ENCODE results near the gene SUMO1. TPM values are rescaled to one million over a fixed set of nuclear protein-coding genes. Genes with fewer than 3 reads are reported as not detected.
A peak's percentile ranks its signal among the peaks of the same experiment; 100 is the strongest.
"Not testable (repeated sequence)": the region's sequence is repeated elsewhere in the genome, so short reads cannot be mapped to it uniquely, and the experiment has no call there.

Gene SUMO1
- total RNA-seq, 1 donor from 2014 or later = 131 TPM

DNA sequence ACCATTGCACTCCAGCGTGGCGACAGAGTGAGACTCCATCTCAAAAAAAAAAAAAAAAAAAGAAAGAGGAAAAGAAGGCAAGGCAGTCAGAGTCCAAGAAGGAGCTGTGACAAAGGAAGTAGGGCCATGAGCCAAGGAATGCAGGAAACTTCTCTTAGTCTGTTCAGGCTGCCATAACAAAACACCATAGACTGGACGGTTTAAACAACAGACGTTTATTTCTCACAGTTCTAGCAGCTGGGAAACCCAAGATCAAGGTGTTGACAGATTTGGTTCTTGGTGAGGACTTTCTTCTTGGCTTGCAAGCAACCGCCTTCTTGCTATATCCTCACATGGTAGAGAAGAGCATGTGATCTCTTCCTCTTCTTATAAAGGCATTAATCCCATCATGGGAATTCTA is 13.1 kb upstream of the SUMO1 start:
- H3K4me3 Mint-ChIP-seq (ENCODE audit: low read depth) = no peak overlapping the region
- H3K9me3 Mint-ChIP-seq (ENCODE audit: low read depth) = peaks cover 5% of the 10 kb centered on the region
- H3K27me3 Mint-ChIP-seq = no peaks in the 10 kb centered on the region
- H3K27ac Mint-ChIP-seq = no peak overlapping the region
- TF ChIP-seq, protein P1, sequence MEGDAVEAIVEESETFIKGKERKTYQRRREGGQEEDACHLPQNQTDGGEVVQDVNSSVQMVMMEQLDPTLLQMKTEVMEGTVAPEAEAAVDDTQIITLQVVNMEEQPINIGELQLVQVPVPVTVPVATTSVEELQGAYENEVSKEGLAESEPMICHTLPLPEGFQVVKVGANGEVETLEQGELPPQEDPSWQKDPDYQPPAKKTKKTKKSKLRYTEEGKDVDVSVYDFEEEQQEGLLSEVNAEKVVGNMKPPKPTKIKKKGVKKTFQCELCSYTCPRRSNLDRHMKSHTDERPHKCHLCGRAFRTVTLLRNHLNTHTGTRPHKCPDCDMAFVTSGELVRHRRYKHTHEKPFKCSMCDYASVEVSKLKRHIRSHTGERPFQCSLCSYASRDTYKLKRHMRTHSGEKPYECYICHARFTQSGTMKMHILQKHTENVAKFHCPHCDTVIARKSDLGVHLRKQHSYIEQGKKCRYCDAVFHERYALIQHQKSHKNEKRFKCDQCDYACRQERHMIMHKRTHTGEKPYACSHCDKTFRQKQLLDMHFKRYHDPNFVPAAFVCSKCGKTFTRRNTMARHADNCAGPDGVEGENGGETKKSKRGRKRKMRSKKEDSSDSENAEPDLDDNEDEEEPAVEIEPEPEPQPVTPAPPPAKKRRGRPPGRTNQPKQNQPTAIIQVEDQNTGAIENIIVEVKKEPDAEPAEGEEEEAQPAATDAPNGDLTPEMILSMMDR (IDR thresholded peaks at IDR 0.05; ENCODE audit: unreplicated experiment) = no peak
- H3K4me1 Mint-ChIP-seq (ENCODE audit: low read depth) = no peaks in the 10 kb centered on the region
- H3K36me3 Mint-ChIP-seq (ENCODE audit: insufficient read depth) = no peaks in the 10 kb centered on the region
- no peak for DNase-seq (ENCODE audit: low spot score, unreplicated experiment)

DNA sequence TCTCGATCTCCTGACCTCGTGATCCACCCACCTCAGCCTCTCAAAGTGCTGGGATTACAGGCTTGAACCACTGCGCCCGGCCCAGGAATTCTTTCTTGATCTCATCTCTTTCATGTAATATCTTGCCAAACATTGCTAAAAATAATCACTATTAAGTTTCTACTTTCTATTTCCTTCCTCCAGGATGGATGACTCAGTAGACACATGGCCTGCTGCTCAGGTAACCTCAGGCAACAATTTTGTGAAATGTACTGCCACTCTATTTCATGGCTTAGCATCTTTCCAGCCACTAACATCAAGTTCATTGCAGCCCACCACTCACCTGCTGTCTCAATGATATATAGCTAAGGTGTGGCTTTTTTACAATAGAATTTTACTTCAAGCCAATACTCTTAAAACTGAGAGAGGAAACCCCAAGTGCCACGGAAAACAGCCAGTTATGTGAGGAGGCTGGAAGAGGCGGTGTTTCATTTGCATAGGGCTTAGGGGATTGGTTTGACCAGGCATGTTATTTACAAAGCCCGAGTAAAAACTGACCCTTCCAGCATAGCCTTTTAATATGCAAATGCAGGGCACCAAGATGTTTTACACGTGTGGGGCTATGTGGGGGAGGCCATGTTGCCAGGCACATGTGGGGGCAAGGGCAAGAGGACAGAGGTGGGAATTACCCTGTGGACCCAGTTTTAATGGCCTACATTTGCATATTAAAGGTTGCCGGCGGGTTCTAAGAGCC is 11.3 kb upstream of the SUMO1 start:
- Mint-ChIP-seq H3K36me3 (ENCODE audit: insufficient read depth) (no peaks in the 10 kb centered on the region), H3K27ac (no peak overlapping the region)

DNA sequence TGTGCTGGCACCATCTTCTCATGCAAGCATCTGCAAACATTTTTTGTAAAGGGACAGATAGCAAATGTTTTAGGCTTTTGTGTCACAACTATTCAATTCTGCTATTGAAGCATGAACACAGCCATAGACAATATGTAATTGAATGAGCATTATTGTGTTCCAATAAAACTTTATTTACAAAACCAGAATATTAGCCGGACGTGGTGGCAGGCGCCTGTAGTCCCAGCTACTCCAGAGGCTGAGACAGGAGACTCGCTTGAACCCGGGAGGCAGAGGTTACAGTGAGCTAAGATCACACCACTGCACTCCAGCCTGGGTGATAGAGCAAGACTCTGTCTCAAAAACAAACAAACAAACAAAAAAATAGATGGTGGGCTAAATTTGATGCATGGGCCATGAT is 9.3 kb upstream of the SUMO1 start:
- H3K36me3 Mint-ChIP-seq (ENCODE audit: insufficient read depth); H3K4me1 Mint-ChIP-seq (ENCODE audit: low read depth); DNase-seq (ENCODE audit: low spot score, unreplicated experiment); H3K4me3 Mint-ChIP-seq (ENCODE audit: low read depth); H3K27ac Mint-ChIP-seq; H3K27me3 Mint-ChIP-seq; H3K9me3 Mint-ChIP-seq (ENCODE audit: low read depth): not testable (repeated sequence)

More for the DNA sequence above, 11.3 kb upstream of the SUMO1 start:
- Mint-ChIP-seq H3K4me1 (ENCODE audit: low read depth) (no peaks in the 10 kb centered on the region), H3K9me3 (ENCODE audit: low read depth) (peaks cover 5% of the 10 kb centered on the region), H3K27me3 (no peaks in the 10 kb centered on the region), H3K4me3 (ENCODE audit: low read depth) (peak overlapping the region; percentile 51)
- TF ChIP-seq, protein P1 (IDR thresholded peaks at IDR 0.05; ENCODE audit: unreplicated experiment) = no peak
- DNase-seq (ENCODE audit: low spot score, unreplicated experiment) = no peak

DNA sequence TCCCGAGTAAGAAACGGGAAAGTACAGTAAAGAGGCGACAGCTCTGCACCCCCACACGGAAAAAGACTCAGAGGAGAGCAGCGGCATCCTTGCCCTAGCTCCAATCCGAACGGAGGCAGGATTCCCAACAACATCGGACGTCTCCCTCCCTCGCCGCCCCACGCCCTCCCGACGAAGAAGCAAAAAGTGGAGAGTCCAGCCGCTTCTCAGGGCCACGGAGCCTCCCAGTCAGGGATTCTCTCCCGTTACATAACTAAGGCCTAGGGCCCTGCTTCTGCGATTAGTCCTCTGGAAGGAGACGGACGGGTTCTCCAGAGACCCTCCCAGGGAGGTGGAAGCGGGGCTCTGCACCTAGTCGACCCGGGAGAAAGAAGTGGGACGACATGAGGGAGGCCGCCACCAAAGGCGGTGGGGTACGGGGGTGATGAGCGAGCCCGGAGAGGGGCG is 587 bp downstream of the SUMO1 start:
- DNase-seq (ENCODE audit: low spot score, unreplicated experiment) = peak; percentile 11
- Mint-ChIP-seq H3K4me3 (ENCODE audit: low read depth) (peak overlapping the region; percentile 99), H3K4me1 (ENCODE audit: low read depth) (peaks cover 12% of the 10 kb centered on the region), H3K27ac (peak overlapping the region; percentile 97), H3K9me3 (ENCODE audit: low read depth) (no peaks in the 10 kb centered on the region), H3K27me3 (no peaks in the 10 kb centered on the region), H3K36me3 (ENCODE audit: insufficient read depth) (no peaks in the 10 kb centered on the region)
- TF ChIP-seq, protein P1 (IDR thresholded peaks at IDR 0.05; ENCODE audit: unreplicated experiment) = no peak

DNA sequence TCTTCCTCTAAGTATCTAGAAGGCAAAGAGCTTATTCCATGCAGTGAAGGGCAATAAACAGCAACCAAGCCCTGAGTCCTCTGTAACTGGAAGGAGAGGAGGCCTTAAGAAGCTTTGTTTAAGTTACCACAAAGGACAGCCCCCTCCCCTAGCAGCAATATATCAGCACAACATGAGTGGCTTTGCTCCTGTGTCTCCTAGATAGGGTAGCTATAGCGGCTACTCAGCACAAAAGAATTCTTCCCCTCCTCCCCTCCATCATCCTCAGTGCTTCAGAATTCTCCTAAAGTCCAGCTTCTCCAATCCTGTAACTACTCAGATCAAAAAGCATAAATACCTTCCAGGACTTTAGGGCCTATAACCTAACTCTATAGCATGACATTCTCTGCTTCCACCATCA is 16.5 kb downstream of the SUMO1 start:
- Mint-ChIP-seq H3K27ac (peak overlapping the region; percentile 2), H3K4me1 (ENCODE audit: low read depth) (peaks cover 4% of the 10 kb centered on the region), H3K36me3 (ENCODE audit: insufficient read depth) (peaks cover 23% of the 10 kb centered on the region), H3K27me3 (no peaks in the 10 kb centered on the region), H3K4me3 (ENCODE audit: low read depth) (no peak overlapping the region), H3K9me3 (ENCODE audit: low read depth) (no peaks in the 10 kb centered on the region)
- DNase-seq (ENCODE audit: low spot score, unreplicated experiment) = no peak
- TF ChIP-seq, protein P1 (IDR thresholded peaks at IDR 0.05; ENCODE audit: unreplicated experiment) = no peak

DNA sequence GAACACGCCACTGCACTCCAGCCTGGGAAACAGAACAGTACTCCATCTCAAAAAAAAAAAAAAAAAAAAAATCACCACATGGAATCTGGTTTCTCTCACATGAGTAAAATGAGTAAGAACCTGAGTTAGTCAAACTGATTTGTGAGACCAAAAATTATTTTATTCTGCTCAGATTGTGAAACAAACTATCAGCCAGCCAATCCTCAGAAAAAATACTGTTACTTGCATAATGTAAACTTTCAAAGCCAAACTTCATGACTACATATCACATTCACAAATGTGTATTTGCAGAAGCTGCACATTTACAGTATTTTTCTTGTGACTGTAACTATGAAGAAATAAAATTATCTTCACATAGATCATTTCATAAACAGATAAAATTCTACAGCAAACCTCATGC is 23.2 kb downstream of the SUMO1 start:
- TF ChIP-seq, protein P1 (IDR thresholded peaks at IDR 0.05; ENCODE audit: unreplicated experiment) = no peak
- Mint-ChIP-seq H3K4me3 (ENCODE audit: low read depth) (no peak overlapping the region), H3K4me1 (ENCODE audit: low read depth) (no peaks in the 10 kb centered on the region), H3K36me3 (ENCODE audit: insufficient read depth) (peaks cover 15% of the 10 kb centered on the region), H3K27me3 (no peaks in the 10 kb centered on the region), H3K9me3 (ENCODE audit: low read depth) (no peaks in the 10 kb centered on the region), H3K27ac (no peak overlapping the region)
- DNase-seq (ENCODE audit: low spot score, unreplicated experiment) = no peak
